GM12878 (cell line): ENCODE data around the gene MEGF11. TPM values are rescaled to one million over a fixed set of nuclear protein-coding genes. Genes with fewer than 3 reads are reported as not detected.
A peak's percentile ranks its signal among the peaks of the same experiment; 100 is the strongest.

Source experiments
- ASH2L ChIP-seq: fragments of 300-600, 200-600 bp; sonication (generic); IDR thresholded peaks from 2 replicates; pipeline ENCODE4 v1.6.1; 2017; ENCODE audit warnings: low read depth, mild to moderate bottlenecking, borderline replicate concordance
- ATF3 ChIP-seq: IDR thresholded peaks from 2 replicates; pipeline ENCODE4 v1.6.1; 2011; ENCODE audit warnings: low read depth, mild to moderate bottlenecking, low read length, moderate library complexity, borderline replicate concordance; ENCODE audit errors: extremely low read depth
- CBFB ChIP-seq: IDR thresholded peaks from 2 replicates; pipeline ENCODE4 v1.6.1; 2016; ENCODE audit warnings: antibody characterized with exemption, low read depth
- CEBPB ChIP-seq, 2 experiments: fragments of 150-350 bp in 1 of 2; IDR thresholded peaks; 2 replicates each; pipeline ENCODE4 v1.6.1; 2012 to 2014; ENCODE audit warnings: low read depth in 2 of 2, low read length in 2 of 2, borderline replicate concordance in 1 of 2, inconsistent platforms in 1 of 2
- E2F4 ChIP-seq: IDR thresholded peaks from 2 replicates; pipeline ENCODE4 v1.6.1; 2012; ENCODE audit warnings: low read depth, low read length, improper control_type of control experiment
- E2F8 ChIP-seq: fragments of 450-650 bp; IDR thresholded peaks from 2 replicates; pipeline ENCODE4 v1.6.1; 2018; ENCODE audit warnings: mild to moderate bottlenecking, low read depth, moderate library complexity; ENCODE audit not compliant: partially characterized antibody
- EZH2 ChIP-seq: IDR thresholded peaks from 2 replicates; pipeline ENCODE4 v1.6.1; 2012; ENCODE audit warnings: low read depth, mild to moderate bottlenecking, control low read depth, inconsistent platforms, low read length, borderline replicate concordance; ENCODE audit not compliant: control insufficient read depth
- FOXK2 ChIP-seq: fragments of 450-650 bp; IDR thresholded peaks from 2 replicates; pipeline ENCODE4 v1.6.1; 2017; ENCODE audit warnings: mild to moderate bottlenecking, moderate library complexity
- FOXM1 ChIP-seq: IDR thresholded peaks from 2 replicates; pipeline ENCODE4 v1.6.1; 2012; ENCODE audit warnings: low read depth, mild to moderate bottlenecking, inconsistent platforms, low read length, moderate library complexity
- IRF4 ChIP-seq: IDR thresholded peaks from 2 replicates; pipeline ENCODE4 v1.6.1; 2011; ENCODE audit warnings: low read depth, low read length
- JUNB ChIP-seq: IDR thresholded peaks from 2 replicates; pipeline ENCODE4 v1.6.1; 2016; ENCODE audit warnings: antibody characterized with exemption, mild to moderate bottlenecking
- KDM1A ChIP-seq: fragments of 200-600 bp; sonication (generic); IDR thresholded peaks from 2 replicates; pipeline ENCODE4 v1.6.1; 2016; ENCODE audit warnings: borderline replicate concordance
- KLF5 ChIP-seq: fragments of 450-650 bp; IDR thresholded peaks from 2 replicates; pipeline ENCODE4 v1.6.1; 2014; ENCODE audit warnings: mild to moderate bottlenecking; ENCODE audit not compliant: partially characterized antibody
- LARP7 ChIP-seq: fragments of 450-650 bp; IDR thresholded peaks from 2 replicates; pipeline ENCODE4 v1.6.1; 2017; ENCODE audit warnings: mild to moderate bottlenecking
- MTA3 ChIP-seq: IDR thresholded peaks from 2 replicates; pipeline ENCODE4 v1.6.1; 2012; ENCODE audit warnings: low read length, inconsistent platforms, borderline replicate concordance
- NBN ChIP-seq: fragments of 450-650 bp; IDR thresholded peaks from 2 replicates; pipeline ENCODE4 v1.6.1; 2016
- NFYA ChIP-seq: IDR thresholded peaks from 2 replicates; pipeline ENCODE4 v1.6.1; 2011; ENCODE audit warnings: low read depth, mild to moderate bottlenecking, low read length, improper control_type of control experiment, borderline replicate concordance
- NR2F1 ChIP-seq: fragments of 450-650 bp; conservative IDR thresholded peaks from 2 replicates; pipeline ENCODE4 v1.6.1; 2017; ENCODE audit warnings: mild to moderate bottlenecking
- NRF1 ChIP-seq: conservative IDR thresholded peaks from 2 replicates; pipeline ENCODE4 v1.6.1; 2011; ENCODE audit warnings: mild to moderate bottlenecking, low read depth, low read length, improper control_type of control experiment
- PAX8 ChIP-seq: fragments of 450-650 bp; IDR thresholded peaks from 2 replicates; pipeline ENCODE4 v1.6.1; 2017; ENCODE audit warnings: mild to moderate bottlenecking, moderate library complexity
- RCOR1 ChIP-seq: conservative IDR thresholded peaks from 2 replicates; pipeline ENCODE4 v1.6.1; 2012; ENCODE audit warnings: low read depth, low read length, improper control_type of control experiment
- RELB ChIP-seq: fragments of 450-650 bp; IDR thresholded peaks from 2 replicates; pipeline ENCODE4 v1.6.1; 2017; ENCODE audit warnings: low read depth, mild to moderate bottlenecking, moderate library complexity
- SMAD1 ChIP-seq: fragments of 450-650 bp; IDR thresholded peaks from 2 replicates; pipeline ENCODE4 v1.6.1; 2018; ENCODE audit warnings: mild to moderate bottlenecking, low read depth; ENCODE audit not compliant: partially characterized antibody
- SP1 ChIP-seq: IDR thresholded peaks from one replicate; pipeline ENCODE4 v1.6.1; 2011; ENCODE audit warnings: low read depth, low read length
- TCF3 ChIP-seq: IDR thresholded peaks from 2 replicates; pipeline ENCODE4 v1.6.1; 2012; ENCODE audit warnings: low read depth, mild to moderate bottlenecking, low read length, borderline replicate concordance; ENCODE audit not compliant: insufficient read depth
- TCF7 ChIP-seq: IDR thresholded peaks from 2 replicates; pipeline ENCODE4 v1.6.1; 2014; ENCODE audit warnings: antibody characterized with exemption, borderline replicate concordance
- ZBED1 ChIP-seq: IDR thresholded peaks from 2 replicates; pipeline ENCODE4 v1.6.1; 2016; ENCODE audit warnings: borderline replicate concordance
- polyA plus RNA-seq, 11 experiments: library from polyadenylated mRNA; depleted of rRNA in 4 of 11; unstranded in 6 of 11; stranded (reverse) in 5 of 11; fragments of >200 nt; fragmentation: Nextera tagmentation in 4 of 11; fragmentation: Illumina TruSeq in 1 of 11; extraction: Ambion mirVana in 4 of 11; extraction: Trizol in 1 of 11; gene quantifications; 1 replicate in 1 of 11; 2 replicates in 10 of 11; pipeline versions ENCODE4 v1.2.1 to v1.2.3, GENCODE V29; 2011 to 2016; ENCODE audit warnings: inconsistent platforms in 2 of 11, missing spikeins in 2 of 11, low read depth in 1 of 11
- total RNA-seq, 4 experiments: library from RNA; depleted of rRNA in 3 of 4; stranded (reverse); fragments of >200 nt in 3 of 4; fragmentation: Illumina TruSeq in 1 of 4; extraction: Trizol in 1 of 4; gene quantifications; 2 replicates each; pipeline versions ENCODE4 v1.2.1 to v1.2.3, GENCODE V29; 2013 to 2021

MEGF11 gene
- total and polyA plus RNA-seq, 10 of the 15 experiments (the other 5 are each of a cell fraction or from before 2014, with no cell fraction given): 0.03 to 1.7 (median 0.49) TPM

GRCh38 chr15:65869126-65869953, 384.2 kb downstream of the MEGF11 start, which contains the start of gene RAB11A (continued):
- TF ChIP-seq IRF4 (no peak; the same call in 1 of the 2 replicates), NRF1 (no peak), ZBED1 (peak; percentile 65; the same call in 1 of the 2 replicates), ASH2L (peak; percentile 98), FOXM1 (peak; percentile 59), KDM1A (no peak), JUNB (no peak), SP1 (peak; percentile 70), PAX8 (no peak), NBN (peak; percentile 84), E2F8 (peak; percentile 80), MTA3 (no peak), KLF5 (peak; percentile 68), NFYA (no peak), CBFB (peak; percentile 87; the same call in 1 of the 2 replicates), NR2F1 (no peak), ATF3 (no peak), LARP7 (peak; percentile 32), RCOR1 (no peak), TCF7 (peak; percentile 23; the same call in 1 of the 2 replicates), TCF3 (no peak), RELB (peak; percentile 48; the same call in 1 of the 2 replicates), EZH2 (no peak), CEBPB (IDR thresholded peaks at IDR 0.05; ENCODE audit: borderline replicate concordance in 1 of 2, low read depth in 2 of 2, low read length in 2 of 2) (no peak), SMAD1 (no peak), E2F4 (no peak), FOXK2 (peak; percentile 56; the same call in 1 of the 2 replicates)
